Measurements from ENCODE around the gene RIPPLY2.
"Not testable (repeated sequence)": the region's sequence is repeated elsewhere in the genome, so short reads cannot be mapped to it uniquely, and the experiment has no call there.

The RIPPLY2 gene

GRCh38 chr6:83853178-83854000 is at the start of gene RIPPLY2:
Gene RIPPLY2, plus strand, starts transcription at chr6:83853360. Its CDS starts 57 bp downstream, at chr6:83853417.
- no peak for DNase-seq (ENCODE audit: low read depth)

- not testable (repeated sequence) for DNase-seq (ENCODE audit: low read depth)
Observed at GRCh38 chr6:83803492-83803891, 49.7 kb upstream of the RIPPLY2 start.

GRCh38 chr6:83804886-83805285 is 48.3 kb upstream of the RIPPLY2 start:
- DNase-seq (ENCODE audit: low read depth) = no peak

GRCh38 chr6:83808005-83808404 is 45.2 kb upstream of the RIPPLY2 start:
- no peak for DNase-seq (ENCODE audit: low read depth)

GRCh38 chr6:83808926-83809325 is 44.2 kb upstream of the RIPPLY2 start:
- DNase-seq (ENCODE audit: low read depth) = no peak

GRCh38 chr6:83812595-83812994 is 40.6 kb upstream of the RIPPLY2 start:
- no peak for DNase-seq (ENCODE audit: low read depth)

- no peak for DNase-seq (ENCODE audit: low read depth)
Observed at GRCh38 chr6:83815631-83816272, 37.4 kb upstream of the RIPPLY2 start.

- no peak for DNase-seq (ENCODE audit: low read depth)
Observed at GRCh38 chr6:83822629-83823169, 30.5 kb upstream of the RIPPLY2 start.

GRCh38 chr6:83824388-83824801 is 28.8 kb upstream of the RIPPLY2 start:
- no peak for DNase-seq (ENCODE audit: low read depth)

- DNase-seq (ENCODE audit: low read depth) = no peak
Observed at GRCh38 chr6:83824831-83825230, 28.3 kb upstream of the RIPPLY2 start.

- DNase-seq (ENCODE audit: low read depth) = no peak
Observed at GRCh38 chr6:83827050-83827449, 26.1 kb upstream of the RIPPLY2 start.

- no peak for DNase-seq (ENCODE audit: low read depth)
Observed at GRCh38 chr6:83838727-83839126, 14.4 kb upstream of the RIPPLY2 start.

- DNase-seq (ENCODE audit: low read depth) = no peak
Observed at GRCh38 chr6:83844170-83844569, 9.0 kb upstream of the RIPPLY2 start.

- no peak for DNase-seq (ENCODE audit: low read depth)
Observed at GRCh38 chr6:83846291-83846690, 6.9 kb upstream of the RIPPLY2 start.

- DNase-seq (ENCODE audit: low read depth) = no peak
Observed at GRCh38 chr6:83847179-83847578, 6.0 kb upstream of the RIPPLY2 start.

- no peak for DNase-seq (ENCODE audit: low read depth)
Observed at GRCh38 chr6:83849127-83849526, 4.0 kb upstream of the RIPPLY2 start.

- no peak for DNase-seq (ENCODE audit: low read depth)
Observed at GRCh38 chr6:83849610-83850009, 3.5 kb upstream of the RIPPLY2 start.

- no peak for DNase-seq (ENCODE audit: low read depth)
Observed at GRCh38 chr6:83852528-83853177, 507 bp upstream of the RIPPLY2 start.

GRCh38 chr6:83854001-83854501 is 891 bp downstream of the RIPPLY2 start:
- DNase-seq (ENCODE audit: low read depth) = no peak

GRCh38 chr6:83854766-83855165 is 1.6 kb downstream of the RIPPLY2 start:
- no peak for DNase-seq (ENCODE audit: low read depth)

- peak; percentile 92 for DNase-seq (ENCODE audit: low read depth)
Observed at GRCh38 chr6:83859410-83860358, 6.5 kb downstream of the RIPPLY2 start, which contains the start of gene CYB5R4. Gene CYB5R4, plus strand, starts transcription at chr6:83859689. Its CDS starts 94 bp downstream, at chr6:83859783.
